HEK293 (cell line): ENCODE measurements around the gene MUSK.

Experiments used
- CTCF ChIA-PET: fragments of 350-600 bp; formaldehyde crosslinking; extraction: SDS; loops from one replicate; lab custom pipeline; 2021; ENCODE audit warnings: antibody characterized with exemption; lab: Yijun Ruan, JAX
- POLR2A ChIA-PET: fragments of 300-600 bp; formaldehyde crosslinking; extraction: SDS; loops from one replicate; lab custom pipeline; 2020; ENCODE audit warnings: antibody characterized with exemption, inconsistent platforms; lab: Yijun Ruan, JAX
- H3K27ac ChIP-seq: fragments of 200-500 bp; sonication (Bioruptor generic); 2 replicates; pipeline ENCODE4 v1.5.1; 2014; ENCODE audit warnings: low read depth, low read length, control low read depth, inconsistent platforms; ENCODE audit errors: extremely low read depth
- H3K36me3 ChIP-seq, 2 experiments: fragments of 200-500 bp in 1 of 2; sonication (Bioruptor generic) in 1 of 2; 1 replicate in 1 of 2; 2 replicates in 1 of 2; pipeline ENCODE4 v1.5.1; 2014 to 2017; ENCODE audit warnings: inconsistent platforms in 2 of 2, low read length in 2 of 2; ENCODE audit not compliant: control insufficient read depth in 2 of 2, insufficient read depth in 1 of 2
- H3K4me1 ChIP-seq: fragments of 200-500 bp; sonication (Bioruptor generic); 2 replicates; pipeline ENCODE4 v1.5.1; 2014; ENCODE audit warnings: mild to moderate bottlenecking, low read length, inconsistent platforms; ENCODE audit not compliant: control insufficient read depth, insufficient read depth
- H3K4me3 ChIP-seq: 2 replicates; pipeline ENCODE4 v1.5.1; 2011; ENCODE audit warnings: low read depth, mild to moderate bottlenecking, control low read depth, low read length, moderate library complexity
- H3K9me3 ChIP-seq: fragments of 200-500 bp; sonication (Bioruptor generic); 2 replicates; pipeline ENCODE4 v1.5.1; 2014; ENCODE audit warnings: low read depth, low read length, inconsistent platforms; ENCODE audit not compliant: control insufficient read depth, insufficient read depth
- GFI1B ChIP-seq: fragments of 450-650 bp; formaldehyde crosslinking; IDR thresholded peaks from 2 replicates; pipeline ENCODE4 v1.5.1; 2016; ENCODE audit warnings: missing biosample characterization, missing genetic modification characterization
- GLI4 ChIP-seq: fragments of 450-650 bp; formaldehyde crosslinking; IDR thresholded peaks from 2 replicates; pipeline ENCODE4 v1.5.1; 2016; ENCODE audit warnings: missing biosample characterization, missing genetic modification characterization
- KLF1 ChIP-seq: fragments of 450-650 bp; formaldehyde crosslinking; IDR thresholded peaks from 2 replicates; pipeline ENCODE4 v1.5.1; 2016; ENCODE audit warnings: missing biosample characterization, missing genetic modification characterization
- PBX3 ChIP-seq: sonication (generic); formaldehyde crosslinking; IDR thresholded peaks from 2 replicates; pipeline ENCODE4 v1.8.1; 2022; ENCODE audit warnings: mild to moderate bottlenecking, moderate library complexity, missing genetic modification reagents
- PRDM10 ChIP-seq: fragments of 450-650 bp; formaldehyde crosslinking; IDR thresholded peaks from 2 replicates; pipeline ENCODE4 v1.5.1; 2016; ENCODE audit warnings: missing biosample characterization, missing genetic modification characterization
- REPIN1 ChIP-seq: fragments of 450-650 bp; formaldehyde crosslinking; IDR thresholded peaks from 2 replicates; pipeline ENCODE4 v1.5.1; 2017; ENCODE audit warnings: missing biosample characterization, missing genetic modification characterization, low read depth
- SETDB1 ChIP-seq: IDR thresholded peaks from one replicate; pipeline ENCODE4 v1.6.1; 2017; ENCODE audit warnings: mild to moderate bottlenecking, low read length, moderate library complexity, mixed read lengths; ENCODE audit not compliant: insufficient read length
- ZNF10 ChIP-seq: fragments of 450-650 bp; formaldehyde crosslinking; IDR thresholded peaks from 2 replicates; pipeline ENCODE4 v1.5.1; 2017; ENCODE audit warnings: missing biosample characterization, missing genetic modification characterization
- ZNF221 ChIP-seq: fragments of 450-650 bp; formaldehyde crosslinking; IDR thresholded peaks from 2 replicates; pipeline ENCODE4 v1.5.1; 2017; ENCODE audit warnings: missing biosample characterization, missing genetic modification characterization, borderline replicate concordance
- ZNF426 ChIP-seq: fragments of 450-650 bp; formaldehyde crosslinking; IDR thresholded peaks from 2 replicates; pipeline ENCODE4 v1.5.1; 2017; ENCODE audit warnings: missing biosample characterization, missing genetic modification characterization, mild to moderate bottlenecking, inconsistent platforms, moderate library complexity
- ZNF473 ChIP-seq: fragments of 450-650 bp; formaldehyde crosslinking; IDR thresholded peaks from 2 replicates; pipeline ENCODE4 v1.5.1; 2017; ENCODE audit warnings: missing biosample characterization, missing genetic modification characterization
- ZNF548 ChIP-seq: fragments of 450-650 bp; formaldehyde crosslinking; IDR thresholded peaks from 2 replicates; pipeline ENCODE4 v1.5.1; 2016; ENCODE audit warnings: missing biosample characterization, missing genetic modification characterization
- ZNF558 ChIP-seq: fragments of 450-650 bp; formaldehyde crosslinking; IDR thresholded peaks from 2 replicates; pipeline ENCODE4 v1.5.1; 2016; ENCODE audit warnings: missing biosample characterization, missing genetic modification characterization
- ZNF623 ChIP-seq: fragments of 450-650 bp; formaldehyde crosslinking; IDR thresholded peaks from 2 replicates; pipeline ENCODE4 v1.5.1; 2016; ENCODE audit warnings: missing biosample characterization, missing genetic modification characterization
- TF ChIP-seq, protein P1 (sequence below): fragments of 450-650 bp; formaldehyde crosslinking; IDR thresholded peaks from 2 replicates; pipeline ENCODE4 v1.5.1; 2016; ENCODE audit warnings: missing biosample characterization, missing genetic modification characterization
- TF ChIP-seq, protein P2 (sequence below): fragments of 450-650 bp; formaldehyde crosslinking; optimal IDR thresholded peaks from 2 replicates; pipeline ENCODE3; 2016; ENCODE audit warnings: missing biosample characterization, mild to moderate bottlenecking, missing genetic modification characterization

MUSK gene

GRCh38 chr9:110764006-110764405 is 95.4 kb downstream of the MUSK start:
- CTCF ChIA-PET, result no interaction called here
- no peak overlapping the region for H3K27ac ChIP-seq
- H3K36me3 ChIP-seq, result no peaks in the 10 kb centered on the region
- no peak for TF ChIP-seq KLF1 (tag by site-specific recombination)
- no peak for TF ChIP-seq GLI4
- no peak for TF ChIP-seq ZNF623 (tag by site-specific recombination)
- no peak for TF ChIP-seq ZNF558 (tag by site-specific recombination)
- TF ChIP-seq SETDB1, result no peak
- TF ChIP-seq ZNF221 (tag by site-specific recombination), result no peak
- TF ChIP-seq, all 188 proteins: peak for 0
- Histone ChIP-seq H3K4me1 (0 out of 2 replicates have a peak, but pooled peaks cover 6% of the 10 kb centered on the region), H3K4me3 (no peak overlapping the region), H3K9me3 (no peaks in the 10 kb centered on the region)
- POLR2A ChIA-PET, result no interaction called here

DNA sequence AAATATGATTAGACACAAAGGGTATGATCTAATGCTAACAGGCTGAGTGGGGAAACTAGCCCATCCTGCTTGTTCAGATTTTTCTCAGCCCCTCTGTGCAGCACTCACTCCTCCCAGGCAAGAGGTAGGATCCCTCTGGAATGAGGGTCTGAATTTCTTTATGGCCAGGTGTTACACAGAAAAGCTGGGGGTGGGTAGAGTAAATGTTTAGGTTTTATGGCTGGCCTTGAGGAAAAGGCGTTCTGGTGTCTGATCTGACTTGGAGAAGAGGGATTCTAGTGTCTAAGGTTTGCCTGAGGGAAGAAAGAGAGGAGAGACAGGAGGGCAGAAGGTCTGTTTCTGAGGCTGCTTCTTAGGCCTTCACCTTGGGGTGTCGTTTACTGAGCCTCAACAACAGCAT is 97.3 kb downstream of the MUSK start:
- TF ChIP-seq PRDM10 (tag by site-specific recombination) (no peak), REPIN1 (tag by site-specific recombination) (no peak), ZNF548 (tag by site-specific recombination) (no peak), PBX3 (CRISPR knock-in tag) (no peak), ZNF10 (no peak), ZNF426 (tag by site-specific recombination) (no peak), GFI1B (tag by site-specific recombination) (no peak), ZNF473 (no peak)
- TF ChIP-seq, protein P1, sequence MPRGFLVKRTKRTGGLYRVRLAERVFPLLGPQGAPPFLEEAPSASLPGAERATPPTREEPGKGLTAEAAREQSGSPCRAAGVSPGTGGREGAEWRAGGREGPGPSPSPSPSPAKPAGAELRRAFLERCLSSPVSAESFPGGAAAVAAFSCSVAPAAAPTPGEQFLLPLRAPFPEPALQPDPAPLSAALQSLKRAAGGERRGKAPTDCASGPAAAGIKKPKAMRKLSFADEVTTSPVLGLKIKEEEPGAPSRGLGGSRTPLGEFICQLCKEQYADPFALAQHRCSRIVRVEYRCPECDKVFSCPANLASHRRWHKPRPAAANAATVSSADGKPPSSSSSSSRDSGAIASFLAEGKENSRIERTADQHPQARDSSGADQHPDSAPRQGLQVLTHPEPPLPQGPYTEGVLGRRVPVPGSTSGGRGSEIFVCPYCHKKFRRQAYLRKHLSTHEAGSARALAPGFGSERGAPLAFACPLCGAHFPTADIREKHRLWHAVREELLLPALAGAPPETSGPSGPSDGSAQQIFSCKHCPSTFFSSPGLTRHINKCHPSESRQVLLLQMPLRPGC (tag by site-specific recombination), result no peak
- TF ChIP-seq, protein P2, sequence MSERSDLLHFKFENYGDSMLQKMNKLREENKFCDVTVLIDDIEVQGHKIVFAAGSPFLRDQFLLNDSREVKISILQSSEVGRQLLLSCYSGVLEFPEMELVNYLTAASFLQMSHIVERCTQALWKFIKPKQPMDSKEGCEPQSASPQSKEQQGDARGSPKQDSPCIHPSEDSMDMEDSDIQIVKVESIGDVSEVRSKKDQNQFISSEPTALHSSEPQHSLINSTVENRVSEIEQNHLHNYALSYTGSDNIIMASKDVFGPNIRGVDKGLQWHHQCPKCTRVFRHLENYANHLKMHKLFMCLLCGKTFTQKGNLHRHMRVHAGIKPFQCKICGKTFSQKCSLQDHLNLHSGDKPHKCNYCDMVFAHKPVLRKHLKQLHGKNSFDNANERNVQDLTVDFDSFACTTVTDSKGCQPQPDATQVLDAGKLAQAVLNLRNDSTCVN (tag by site-specific recombination), result no peak
- Histone ChIP-seq H3K4me3 (no peak overlapping the region), H3K27ac (no peak overlapping the region), H3K4me1 (0 out of 2 replicates have a peak, but pooled peaks cover 6% of the 10 kb centered on the region), H3K9me3 (no peaks in the 10 kb centered on the region), H3K36me3 (no peaks in the 10 kb centered on the region)
- ChIA-PET CTCF (interaction anchor here (0.6 to 0.7 kb wide), 2 partner anchors 13 to 226 kb away, joined by 3 read pairs; no protein-coding TSS in a partner anchor), POLR2A (no interaction called here)
